A549 (cell line): ENCODE measurements around the gene ENTPD8. TPM values are rescaled to one million over a fixed set of nuclear protein-coding genes. Genes with fewer than 3 reads are reported as not detected.

Experiments used
- ATAC-seq, 2 experiments: fragments of 200-7000 bp in 1 of 2; fragments of >200 bp in 1 of 2; cut with Nextera tagmentation in 1 of 2; cut with Tn5 transposase in 1 of 2; 3 replicates each; pipeline versions ENCODE4 v1.8.0 to v1.9.1; 2018 to 2020; ENCODE audit warnings: mild to moderate bottlenecking in 1 of 2, moderate library complexity in 1 of 2
- CTCF ChIA-PET: fragments of 300-600 bp; sonication (Branson Sonifier 250); formaldehyde crosslinking; extraction: SDS; loops from one replicate; lab custom pipeline; 2021; ENCODE audit warnings: antibody characterized with exemption, inconsistent platforms; lab: Yijun Ruan, JAX
- POLR2A ChIA-PET: fragments of 350-600 bp; formaldehyde crosslinking; extraction: SDS; loops from one replicate; lab custom pipeline; 2021; ENCODE audit warnings: antibody characterized with exemption, inconsistent platforms; lab: Yijun Ruan, JAX
- DNase-seq, 2 experiments: peaks; one replicate each; pipeline versions ENCODE4 v3.0.0 to v3.0.0-alpha.2; 2011 to 2016; ENCODE audit warnings: low read depth in 1 of 2, low spot score in 1 of 2
- FAIRE-seq: peaks from 2 replicates; lab custom pipeline; 2011; peaks lifted over from hg19 to GRCh38; lab: Jason Lieb, UNC
- H3K27ac ChIP-seq, 2 experiments: fragments of >200 bp; sonication (Bioruptor Twin); formaldehyde crosslinking; 3 replicates each; pipeline ENCODE4 v1.5.1; 2016 to 2017
- H3K4me1 ChIP-seq: fragments of >200 bp; sonication (Bioruptor Twin); formaldehyde crosslinking; 3 replicates; pipeline ENCODE4 v1.6.1; 2016
- H3K4me2 ChIP-seq: fragments of >200 bp; sonication (Bioruptor Twin); formaldehyde crosslinking; 3 replicates; pipeline ENCODE4 v1.6.1; 2016
- H3K4me3 ChIP-seq: fragments of >200 bp; sonication (Bioruptor Twin); formaldehyde crosslinking; 3 replicates; pipeline ENCODE4 v1.5.1; 2016
- H3K9me3 ChIP-seq: fragments of >200 bp; sonication (Bioruptor Twin); formaldehyde crosslinking; 3 replicates; pipeline ENCODE4 v1.6.1; 2016
- BCL3 ChIP-seq: fragments of >200 bp; sonication (Bioruptor Twin); formaldehyde crosslinking; IDR thresholded peaks from 3 replicates; pipeline ENCODE4 v1.6.1; 2016
- CHD4 ChIP-seq: fragments of 200-600 bp; sonication (generic); IDR thresholded peaks from 2 replicates; pipeline ENCODE4 v1.6.1; 2016; ENCODE audit warnings: antibody characterized with exemption, mild to moderate bottlenecking, borderline replicate concordance
- EHF ChIP-seq: fragments of 250-450 bp; sonication (Bioruptor Pico); IDR thresholded peaks from 2 replicates; pipeline ENCODE4 v1.5.0; 2020; ENCODE audit warnings: mild to moderate bottlenecking
- EHMT2 ChIP-seq: fragments of 200-600 bp; sonication (generic); IDR thresholded peaks from 2 replicates; pipeline ENCODE4 v1.6.1; 2016; ENCODE audit warnings: antibody characterized with exemption, low read depth, mild to moderate bottlenecking, moderate library complexity
- EP300 ChIP-seq, 2 experiments: fragments of >200 bp; sonication (Bioruptor Twin); formaldehyde crosslinking; IDR thresholded peaks; 2 replicates in 1 of 2; 3 replicates in 1 of 2; pipeline ENCODE4 v1.6.1; 2016 to 2017
- FOXS1 ChIP-seq: fragments of 250-450 bp; sonication (Bioruptor Pico); IDR thresholded peaks from 2 replicates; pipeline ENCODE4 v1.5.0; 2020; ENCODE audit warnings: mild to moderate bottlenecking, moderate library complexity
- HOXB13 ChIP-seq: fragments of 250-450 bp; sonication (Bioruptor Pico); IDR thresholded peaks from 2 replicates; pipeline ENCODE4 v1.5.0; 2020; ENCODE audit warnings: low read depth, mild to moderate bottlenecking, moderate library complexity
- HOXB5 ChIP-seq: fragments of 250-450 bp; sonication (Bioruptor Pico); IDR thresholded peaks from 2 replicates; pipeline ENCODE4 v1.5.0; 2020; ENCODE audit warnings: mild to moderate bottlenecking, moderate library complexity
- KDM5A ChIP-seq: fragments of 200-600 bp; sonication (generic); IDR thresholded peaks from 2 replicates; pipeline ENCODE4 v1.6.1; 2016; ENCODE audit warnings: antibody characterized with exemption, mild to moderate bottlenecking
- MAX ChIP-seq: IDR thresholded peaks from 2 replicates; pipeline ENCODE4 v1.6.1; 2012
- MAZ ChIP-seq: fragments of 150-350 bp; IDR thresholded peaks from 2 replicates; pipeline ENCODE4 v1.6.1; 2014; ENCODE audit warnings: antibody characterized with exemption, low read depth, low read length, borderline replicate concordance
- NR3C1 ChIP-seq: fragments of >200 bp; sonication (Bioruptor Twin); formaldehyde crosslinking; IDR thresholded peaks from 3 replicates; pipeline ENCODE4 v1.6.1; 2017
- PHF8 ChIP-seq: fragments of 200-600 bp; sonication (generic); IDR thresholded peaks from 2 replicates; pipeline ENCODE4 v1.6.1; 2016; ENCODE audit warnings: low read depth, mild to moderate bottlenecking, antibody characterized with exemption, moderate library complexity, borderline replicate concordance
- POLR2AphosphoS2 ChIP-seq: conservative IDR thresholded peaks from 2 replicates; pipeline ENCODE4 v1.6.1; 2012; ENCODE audit warnings: low read length, improper control_type of control experiment, inconsistent platforms
- RAD21 ChIP-seq, 2 experiments: fragments of >200 bp in 1 of 2; sonication (Bioruptor Twin) in 1 of 2; formaldehyde crosslinking in 1 of 2; IDR thresholded peaks in 1 of 2; conservative IDR thresholded peaks in 1 of 2; 2 replicates in 1 of 2; 3 replicates in 1 of 2; pipeline ENCODE4 v1.6.1; 2012 to 2018; ENCODE audit warnings: inconsistent platforms in 1 of 2
- RARB ChIP-seq: fragments of 250-450 bp; sonication (Bioruptor Pico); IDR thresholded peaks from 2 replicates; pipeline ENCODE4 v1.8.0; 2021; ENCODE audit warnings: mild to moderate bottlenecking, moderate library complexity
- REST ChIP-seq: fragments of 200-600 bp; sonication (generic); IDR thresholded peaks from 2 replicates; pipeline ENCODE4 v1.6.1; 2016; ENCODE audit warnings: antibody characterized with exemption, mild to moderate bottlenecking, moderate library complexity
- RNF2 ChIP-seq: fragments of 200-600 bp; sonication (generic); IDR thresholded peaks from 2 replicates; pipeline ENCODE4 v1.6.1; 2016; ENCODE audit warnings: low read depth, mild to moderate bottlenecking, antibody characterized with exemption, moderate library complexity, borderline replicate concordance
- TFCP2L1 ChIP-seq: fragments of 250-450 bp; sonication (Bioruptor Pico); IDR thresholded peaks from 2 replicates; pipeline ENCODE4 v1.5.0; 2021; ENCODE audit warnings: mild to moderate bottlenecking
- ZC3H11A ChIP-seq: fragments of 450-650 bp; IDR thresholded peaks from 2 replicates; pipeline ENCODE4 v1.6.1; 2014; ENCODE audit warnings: antibody characterized with exemption, mild to moderate bottlenecking
- WGBS: methylation state at CpG from one replicate; pipeline ENCODE4 v1.1.6; 2017; ENCODE audit errors: missing lambda C conversion rate; 5-methylcytosine and 5-hydroxymethylcytosine counted together
- polyA plus RNA-seq, 4 experiments: library from polyadenylated mRNA; depleted of rRNA in 3 of 4; stranded (reverse); fragments of >200 nt; fragmentation: RNase III in 1 of 4; extraction: RNeasy Plus Mini Kit Qiagen cat#74134 plus additional on column Dnase treatment in 1 of 4; gene quantifications; 2 replicates in 3 of 4; 3 replicates in 1 of 4; pipeline ENCODE4 v1.2.3, GENCODE V29; 2011 to 2017
- TF ChIP-seq, protein P1 (sequence below): fragments of 250-450 bp; sonication (Bioruptor Pico); IDR thresholded peaks from 2 replicates; pipeline ENCODE4 v1.5.0; 2021; ENCODE audit warnings: mild to moderate bottlenecking, moderate library complexity, borderline replicate concordance
- TF ChIP-seq, protein P2 (sequence below): IDR thresholded peaks from 2 replicates; pipeline ENCODE4 v1.6.1; 2012
- TF ChIP-seq, protein P3 (sequence below): fragments of 150-350 bp; IDR thresholded peaks from 2 replicates; pipeline ENCODE4 v1.6.1; 2014; ENCODE audit warnings: low read depth, mild to moderate bottlenecking, low read length
- TF ChIP-seq, protein P4 (sequence below): IDR thresholded peaks from 2 replicates; pipeline ENCODE4 v1.6.1; 2012; ENCODE audit warnings: low read depth, borderline replicate concordance
- TF ChIP-seq, protein P5 (sequence below): fragments of 450-650 bp; IDR thresholded peaks from 2 replicates; pipeline ENCODE4 v1.6.1; 2014; ENCODE audit warnings: antibody characterized with exemption

The ENTPD8 gene
- polyA plus RNA-seq, 2 of the 4 experiments (the other 2 are of a cell fraction) = 0.18 to 0.36 TPM

DNA sequence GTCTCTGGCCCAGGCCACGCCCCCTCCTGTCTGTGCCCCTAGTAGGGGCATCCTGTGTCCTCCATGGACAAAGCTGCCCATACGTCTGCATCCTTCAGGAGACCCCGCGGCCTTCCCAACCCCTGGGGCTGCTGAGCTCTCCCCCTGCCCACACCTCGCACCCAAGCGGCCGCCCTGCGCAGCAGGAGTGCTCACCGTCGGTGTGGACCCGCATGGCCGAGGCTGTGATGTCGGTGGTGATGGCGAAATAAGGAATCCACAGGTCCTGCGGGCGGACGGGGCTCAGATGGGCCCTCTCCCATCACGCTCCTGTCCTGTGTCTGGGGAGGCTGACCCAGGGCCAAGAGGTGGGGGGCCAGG, 22.8 kb upstream of the ENTPD8 start:
- TF ChIP-seq EHF (CRISPR knock-in tag) (no peak), ZC3H11A (no peak), HOXB5 (CRISPR knock-in tag) (no peak), NR3C1 (no peak), REST (no peak), BCL3 (no peak), EHMT2 (no peak), POLR2AphosphoS2 (no peak), MAZ (no peak), CHD4 (no peak)
- TF ChIP-seq, protein P1, sequence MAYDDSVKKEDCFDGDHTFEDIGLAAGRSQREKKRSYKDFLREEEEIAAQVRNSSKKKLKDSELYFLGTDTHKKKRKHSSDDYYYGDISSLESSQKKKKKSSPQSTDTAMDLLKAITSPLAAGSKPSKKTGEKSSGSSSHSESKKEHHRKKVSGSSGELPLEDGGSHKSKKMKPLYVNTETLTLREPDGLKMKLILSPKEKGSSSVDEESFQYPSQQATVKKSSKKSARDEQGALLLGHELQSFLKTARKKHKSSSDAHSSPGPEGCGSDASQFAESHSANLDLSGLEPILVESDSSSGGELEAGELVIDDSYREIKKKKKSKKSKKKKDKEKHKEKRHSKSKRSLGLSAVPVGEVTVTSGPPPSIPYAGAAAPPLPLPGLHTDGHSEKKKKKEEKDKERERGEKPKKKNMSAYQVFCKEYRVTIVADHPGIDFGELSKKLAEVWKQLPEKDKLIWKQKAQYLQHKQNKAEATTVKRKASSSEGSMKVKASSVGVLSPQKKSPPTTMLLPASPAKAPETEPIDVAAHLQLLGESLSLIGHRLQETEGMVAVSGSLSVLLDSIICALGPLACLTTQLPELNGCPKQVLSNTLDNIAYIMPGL (CRISPR knock-in tag) = no peak
- TF ChIP-seq, protein P2, sequence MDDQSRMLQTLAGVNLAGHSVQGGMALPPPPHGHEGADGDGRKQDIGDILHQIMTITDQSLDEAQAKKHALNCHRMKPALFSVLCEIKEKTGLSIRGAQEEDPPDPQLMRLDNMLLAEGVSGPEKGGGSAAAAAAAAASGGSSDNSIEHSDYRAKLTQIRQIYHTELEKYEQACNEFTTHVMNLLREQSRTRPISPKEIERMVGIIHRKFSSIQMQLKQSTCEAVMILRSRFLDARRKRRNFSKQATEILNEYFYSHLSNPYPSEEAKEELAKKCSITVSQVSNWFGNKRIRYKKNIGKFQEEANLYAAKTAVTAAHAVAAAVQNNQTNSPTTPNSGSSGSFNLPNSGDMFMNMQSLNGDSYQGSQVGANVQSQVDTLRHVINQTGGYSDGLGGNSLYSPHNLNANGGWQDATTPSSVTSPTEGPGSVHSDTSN = no peak
- no peak overlapping the region for H3K27ac ChIP-seq
- peaks cover 5% of the 10 kb centered on the region for H3K4me1 ChIP-seq
- no peak for FAIRE-seq
- H3K4me2 ChIP-seq = no peak overlapping the region
- DNase-seq = no peak
- no peaks in the 10 kb centered on the region for H3K9me3 ChIP-seq
- no peak for ATAC-seq
- no peak overlapping the region for H3K4me3 ChIP-seq
- POLR2A ChIA-PET = no interaction called here
- CTCF ChIA-PET = interaction anchor here (0.5 to 2.4 kb wide), 4 partner anchors 15 to 402 kb away, joined by 3 to 16 read pairs (median 4); no protein-coding TSS in a partner anchor
- 93% methylated on average over 18 of the region's 18 CpGs for WGBS

GRCh38 chr9:137462986-137463930, 22.1 kb upstream of the ENTPD8 start:
- no peak for FAIRE-seq
- Histone ChIP-seq H3K4me1 (peaks cover 7% of the 10 kb centered on the region), H3K9me3 (no peaks in the 10 kb centered on the region), H3K4me3 (no peak overlapping the region), H3K4me2 (no peak overlapping the region), H3K27ac (no peak overlapping the region)
- no peak for ATAC-seq
- ChIA-PET CTCF (interaction anchor here (0.5 to 2.4 kb wide), 6 partner anchors 16 to 402 kb away, joined by 3 to 16 read pairs (median 3); partner anchors contain the start of genes EXD3 and NOXA1), POLR2A (no interaction called here)
- no peak for DNase-seq
- 83% methylated on average over 25 of the region's 30 CpGs for WGBS
- no peak for TF ChIP-seq PHF8
- TF ChIP-seq HOXB13 (CRISPR knock-in tag) = no peak
- no peak for TF ChIP-seq MAX
- no peak for TF ChIP-seq RARB
- no peak for TF ChIP-seq KDM5A
- TF ChIP-seq, protein P3, sequence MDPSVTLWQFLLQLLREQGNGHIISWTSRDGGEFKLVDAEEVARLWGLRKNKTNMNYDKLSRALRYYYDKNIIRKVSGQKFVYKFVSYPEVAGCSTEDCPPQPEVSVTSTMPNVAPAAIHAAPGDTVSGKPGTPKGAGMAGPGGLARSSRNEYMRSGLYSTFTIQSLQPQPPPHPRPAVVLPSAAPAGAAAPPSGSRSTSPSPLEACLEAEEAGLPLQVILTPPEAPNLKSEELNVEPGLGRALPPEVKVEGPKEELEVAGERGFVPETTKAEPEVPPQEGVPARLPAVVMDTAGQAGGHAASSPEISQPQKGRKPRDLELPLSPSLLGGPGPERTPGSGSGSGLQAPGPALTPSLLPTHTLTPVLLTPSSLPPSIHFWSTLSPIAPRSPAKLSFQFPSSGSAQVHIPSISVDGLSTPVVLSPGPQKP = no peak
- no peak for TF ChIP-seq TFCP2L1 (CRISPR knock-in tag)
- TF ChIP-seq FOXS1 (CRISPR knock-in tag) = no peak
- TF ChIP-seq, protein P4, sequence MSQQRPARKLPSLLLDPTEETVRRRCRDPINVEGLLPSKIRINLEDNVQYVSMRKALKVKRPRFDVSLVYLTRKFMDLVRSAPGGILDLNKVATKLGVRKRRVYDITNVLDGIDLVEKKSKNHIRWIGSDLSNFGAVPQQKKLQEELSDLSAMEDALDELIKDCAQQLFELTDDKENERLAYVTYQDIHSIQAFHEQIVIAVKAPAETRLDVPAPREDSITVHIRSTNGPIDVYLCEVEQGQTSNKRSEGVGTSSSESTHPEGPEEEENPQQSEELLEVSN = no peak
- no peak for TF ChIP-seq RAD21 (conservative IDR thresholded peaks at IDR 0.05 in 1 of 2, IDR thresholded peaks at IDR 0.05 in 1 of 2)
- TF ChIP-seq EP300 (IDR thresholded peaks at IDR 0.05) = no peak
- TF ChIP-seq RNF2 = no peak
- TF ChIP-seq, protein P5, sequence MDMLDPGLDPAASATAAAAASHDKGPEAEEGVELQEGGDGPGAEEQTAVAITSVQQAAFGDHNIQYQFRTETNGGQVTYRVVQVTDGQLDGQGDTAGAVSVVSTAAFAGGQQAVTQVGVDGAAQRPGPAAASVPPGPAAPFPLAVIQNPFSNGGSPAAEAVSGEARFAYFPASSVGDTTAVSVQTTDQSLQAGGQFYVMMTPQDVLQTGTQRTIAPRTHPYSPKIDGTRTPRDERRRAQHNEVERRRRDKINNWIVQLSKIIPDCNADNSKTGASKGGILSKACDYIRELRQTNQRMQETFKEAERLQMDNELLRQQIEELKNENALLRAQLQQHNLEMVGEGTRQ = no peak
